GM12892 (cell line): Measurements from ENCODE around the gene ACTA2.

ENCODE experiments used
- POLR2A ChIP-seq: IDR thresholded peaks from 2 replicates; pipeline ENCODE4 v1.6.1; 2011; ENCODE audit warnings: low read depth, low read length, control low read depth
- POLR2AphosphoS5 ChIP-seq: IDR thresholded peaks from 2 replicates; pipeline ENCODE4 v1.6.1; 2011; ENCODE audit warnings: low read depth, low read length, control low read depth
- TAF1 ChIP-seq: IDR thresholded peaks from 2 replicates; pipeline ENCODE4 v1.6.1; 2011; ENCODE audit warnings: low read depth, mild to moderate bottlenecking, control low read depth, low read length, borderline replicate concordance

GRCh38 chr10:88901206-88901983 lies 51.2 kb downstream of the ACTA2 start:
- TF ChIP-seq POLR2A (peak; percentile 29; the same call in 1 of the 2 replicates), TAF1 (no peak), POLR2AphosphoS5 (no peak)
